ENCODE data around the gene GSAP. TPM values are rescaled to one million over a fixed set of nuclear protein-coding genes. Genes with fewer than 3 reads are reported as not detected.

GSAP gene
- total and polyA plus RNA-seq, 9 of the 15 experiments (the other 6 are each of a cell fraction or from before 2014, with no cell fraction given), result 0.13 TPM; not detected in 8

GRCh38 chr7:77310982-77311381, 105.2 kb downstream of the GSAP start:
- BruUV-seq (replicated peaks), result no TSS peak
- H3K4me3 ChIP-seq, result no peak overlapping the region
- no peak overlapping the region for H3K9ac ChIP-seq (ENCODE audit: insufficient read depth in 1 of 2, low read depth in 2 of 2, low read length in 2 of 2)
- H2AFZ ChIP-seq (ENCODE audit: low read depth, low read length), result no peak overlapping the region
- ChIA-PET CTCF (ENCODE audit: low intra/inter-chr PET ratio) (no interaction called here), POLR2A (no interaction called here)
- no peak overlapping the region for H3K4me2 ChIP-seq (ENCODE audit: insufficient read depth, low read length)
- no peaks in the 10 kb centered on the region for H3K36me3 ChIP-seq (ENCODE audit: control insufficient read depth, insufficient read depth, low read length)
- no peaks in the 10 kb centered on the region for H3K79me2 ChIP-seq (ENCODE audit: control insufficient read depth, insufficient read depth, low read length)
- no peak for FAIRE-seq
- intact Hi-C loops (cut with micrococcal nuclease), result no loop called here
- TF ChIP-seq, protein P1, sequence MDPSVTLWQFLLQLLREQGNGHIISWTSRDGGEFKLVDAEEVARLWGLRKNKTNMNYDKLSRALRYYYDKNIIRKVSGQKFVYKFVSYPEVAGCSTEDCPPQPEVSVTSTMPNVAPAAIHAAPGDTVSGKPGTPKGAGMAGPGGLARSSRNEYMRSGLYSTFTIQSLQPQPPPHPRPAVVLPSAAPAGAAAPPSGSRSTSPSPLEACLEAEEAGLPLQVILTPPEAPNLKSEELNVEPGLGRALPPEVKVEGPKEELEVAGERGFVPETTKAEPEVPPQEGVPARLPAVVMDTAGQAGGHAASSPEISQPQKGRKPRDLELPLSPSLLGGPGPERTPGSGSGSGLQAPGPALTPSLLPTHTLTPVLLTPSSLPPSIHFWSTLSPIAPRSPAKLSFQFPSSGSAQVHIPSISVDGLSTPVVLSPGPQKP (CRISPR knock-in tag; IDR thresholded peaks at IDR 0.05), result no peak
- no peak for TF ChIP-seq RNF219 (CRISPR knock-in tag; IDR thresholded peaks at IDR 0.05)
- TF ChIP-seq ZNF354B (CRISPR knock-in tag; IDR thresholded peaks at IDR 0.05), result no peak
- TF ChIP-seq ZNF589 (CRISPR knock-in tag; IDR thresholded peaks at IDR 0.05; ENCODE audit: low read depth), result no peak
- no peak for TF ChIP-seq SMARCA4 (IDR thresholded peaks at IDR 0.05)
- TF ChIP-seq NFYB (IDR thresholded peaks at IDR 0.05; ENCODE audit: extremely low read depth, insufficient read length), result no peak
- TF ChIP-seq DNMT1 (IDR thresholded peaks at IDR 0.05), result no peak
- no peak for TF ChIP-seq U2AF1 (optimal IDR thresholded peaks at IDR 0.05; ENCODE audit: low read depth, low read length)
- TF ChIP-seq LEF1 (IDR thresholded peaks at IDR 0.05), result no peak
- no peak for TF ChIP-seq HSF4 (CRISPR knock-in tag; IDR thresholded peaks at IDR 0.05; ENCODE audit: borderline replicate concordance)
- TF ChIP-seq, protein P2, sequence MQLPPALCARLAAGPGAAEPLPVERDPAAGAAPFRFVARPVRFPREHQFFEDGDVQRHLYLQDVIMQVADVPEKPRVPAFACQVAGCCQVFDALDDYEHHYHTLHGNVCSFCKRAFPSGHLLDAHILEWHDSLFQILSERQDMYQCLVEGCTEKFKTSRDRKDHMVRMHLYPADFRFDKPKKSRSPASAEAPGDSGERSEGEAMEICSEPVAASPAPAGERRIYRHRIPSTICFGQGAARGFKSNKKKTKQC (CRISPR knock-in tag; IDR thresholded peaks at IDR 0.05), result no peak
- TF ChIP-seq MBD2 (IDR thresholded peaks at IDR 0.05; ENCODE audit: borderline replicate concordance, low read depth), result no peak
- peaks cover 12 to 20% of the 10 kb centered on the region in 2 experiments; a peak in 4 of 5 replicates for H3K27me3 ChIP-seq (ENCODE audit: control insufficient read depth in 2 of 2, insufficient read depth in 2 of 2, low read length in 2 of 2)
- in situ Hi-C loops (cut with MboI), result no loop called here
- H3K4me1 ChIP-seq (replicated peaks in 1 of 2; ENCODE audit: control insufficient read depth in 2 of 2, insufficient read depth in 2 of 2, low read length in 2 of 2), result no peaks in the 10 kb centered on the region; a peak in 1 of 5 replicates
- ATAC-seq, result no peak
- DNase-seq (ENCODE audit: extremely low read depth in 1 of 4, low spot score in 3 of 4), result no peak
- H3K9me3 ChIP-seq (replicated peaks; ENCODE audit: control insufficient read depth, insufficient read depth, low read depth, low read length), result no peaks in the 10 kb centered on the region
- H3K27ac ChIP-seq (ENCODE audit: extremely low read depth, low read depth, low read length), result no peak overlapping the region
- H4K20me1 ChIP-seq (replicated peaks; ENCODE audit: control insufficient read depth, insufficient read depth, low read length), result no peaks in the 10 kb centered on the region
- no peaks in the 10 kb centered on the region for H3K9me1 ChIP-seq (ENCODE audit: control insufficient read depth, insufficient read depth, low read length)
- WGBS (ENCODE audit: insufficient coverage, low coverage, missing lambda C conversion rate), result 1% methylated on average over 5 of the region's 5 CpGs
